Islet of Langerhans (tissue), 1 donor: Measurements from ENCODE around the gene DPYD.

Source experiments
- FAIRE-seq: peaks from one replicate; lab custom pipeline; 2011; peaks lifted over from hg19 to GRCh38; lab: Jason Lieb, UNC

DPYD gene

GRCh38 chr1:97524211-97524610, 396.6 kb downstream of the DPYD start:
- FAIRE-seq = no peak

GRCh38 chr1:97516588-97516987, 404.2 kb downstream of the DPYD start:
- FAIRE-seq = no peak

GRCh38 chr1:97508653-97509218, 412.1 kb downstream of the DPYD start:
- FAIRE-seq = no peak

- no peak for FAIRE-seq
These were observed 413.0 kb downstream of the DPYD start for GRCh38 chr1:97507863-97508262.

- FAIRE-seq = peak; percentile 56
These were observed 414.5 kb downstream of the DPYD start for GRCh38 chr1:97506368-97506767.

- peak; percentile 43 for FAIRE-seq
These were observed 415.0 kb downstream of the DPYD start for GRCh38 chr1:97505816-97506215.

DNA sequence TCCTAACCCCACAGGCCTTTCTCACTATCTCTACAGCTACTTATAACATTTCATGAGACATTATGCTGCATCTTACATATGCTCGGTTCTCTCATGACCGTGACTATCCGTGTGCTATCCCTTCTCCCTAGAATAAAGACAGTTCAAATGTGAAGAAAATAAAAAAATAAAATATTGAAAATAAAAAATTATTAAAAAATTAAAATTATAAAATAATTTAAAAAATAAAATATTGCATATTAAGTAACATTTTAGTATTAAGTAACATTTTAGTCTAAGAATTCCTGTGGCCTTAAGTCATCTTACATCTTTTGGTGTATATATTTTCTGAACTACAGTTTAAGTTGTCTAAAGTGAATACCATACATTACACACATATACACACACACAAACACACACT, 415.5 kb downstream of the DPYD start:
- no peak for FAIRE-seq

DNA sequence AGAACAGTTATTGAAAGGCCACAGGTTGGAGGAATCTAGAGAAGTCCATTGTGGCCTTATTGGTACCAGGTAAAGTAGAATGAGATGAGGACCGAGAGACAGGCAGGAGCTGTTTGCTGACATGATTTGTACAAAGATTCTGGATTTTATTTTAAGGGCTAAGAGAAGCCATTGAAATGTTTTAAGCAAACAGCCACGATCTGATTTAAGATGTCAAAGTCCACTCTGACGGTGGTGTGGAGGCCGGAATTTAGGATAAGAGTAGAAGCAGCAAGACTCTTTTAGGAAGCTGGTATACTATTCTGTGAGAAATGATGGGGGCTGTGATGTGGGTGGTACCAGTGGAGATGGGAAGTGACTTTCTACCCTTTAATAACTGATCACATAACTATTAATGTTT, 418.5 kb downstream of the DPYD start:
- FAIRE-seq = no peak

DNA sequence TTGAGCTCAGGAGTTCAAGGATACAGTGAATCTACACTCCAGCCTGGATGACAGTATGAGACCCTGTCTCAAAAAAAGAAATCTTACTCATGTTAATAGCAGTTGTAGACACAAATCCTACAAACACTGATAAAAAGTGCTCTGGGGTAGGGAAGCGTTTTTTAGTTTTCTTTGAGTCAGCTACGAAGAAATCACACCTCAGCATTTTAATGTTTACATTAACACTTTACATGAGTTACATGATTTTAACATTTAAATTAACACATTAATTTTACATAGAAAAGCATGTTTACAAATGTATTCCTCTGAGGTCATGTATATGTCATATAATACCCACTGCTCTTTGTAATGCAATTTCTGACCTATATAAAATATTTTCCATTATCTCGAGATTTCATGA, 419.2 kb downstream of the DPYD start:
- peak; percentile 21 for FAIRE-seq

DNA sequence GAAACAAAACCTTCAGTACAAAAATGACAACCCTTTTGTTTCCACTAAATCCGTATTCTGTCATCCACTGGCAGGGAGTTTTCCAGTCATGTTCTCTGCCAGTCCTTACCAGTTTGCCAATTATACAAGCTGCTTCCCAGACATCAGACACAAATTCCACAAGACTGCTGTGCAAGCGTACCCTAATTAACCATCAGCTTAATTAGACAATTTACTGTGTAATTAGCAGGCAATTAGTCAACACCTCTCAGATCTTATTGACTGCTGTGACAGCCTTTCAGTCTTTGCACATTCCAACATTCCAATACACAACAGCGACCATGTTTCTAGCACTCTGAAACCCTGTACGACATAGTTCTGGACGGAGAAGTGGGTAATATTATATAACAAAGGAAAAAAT, 420.1 kb downstream of the DPYD start:
- FAIRE-seq = no peak

GRCh38 chr1:97499667-97500066, 421.2 kb downstream of the DPYD start:
- no peak for FAIRE-seq

DNA sequence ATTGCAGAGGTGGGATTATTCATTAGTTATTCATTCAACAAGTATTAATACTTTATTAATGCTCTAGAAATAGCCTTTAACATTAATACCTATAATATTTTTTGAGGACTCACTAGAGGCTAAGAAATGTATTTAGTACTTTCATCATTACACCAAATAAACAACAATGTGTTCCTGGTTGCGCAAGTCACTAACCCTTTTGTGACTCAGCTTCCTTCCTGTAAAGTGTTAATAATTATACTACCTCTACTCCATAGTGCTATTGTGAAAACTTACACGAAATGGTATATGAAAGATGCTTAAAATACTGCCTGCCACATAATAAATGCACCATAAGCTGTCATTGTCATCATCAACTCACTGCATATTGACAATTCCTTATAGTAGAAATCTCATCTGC, 431.0 kb downstream of the DPYD start:
- no peak for FAIRE-seq

GRCh38 chr1:97488530-97488929, 432.3 kb downstream of the DPYD start:
- no peak for FAIRE-seq

GRCh38 chr1:97482022-97482421, 438.8 kb downstream of the DPYD start:
- no peak for FAIRE-seq

DNA sequence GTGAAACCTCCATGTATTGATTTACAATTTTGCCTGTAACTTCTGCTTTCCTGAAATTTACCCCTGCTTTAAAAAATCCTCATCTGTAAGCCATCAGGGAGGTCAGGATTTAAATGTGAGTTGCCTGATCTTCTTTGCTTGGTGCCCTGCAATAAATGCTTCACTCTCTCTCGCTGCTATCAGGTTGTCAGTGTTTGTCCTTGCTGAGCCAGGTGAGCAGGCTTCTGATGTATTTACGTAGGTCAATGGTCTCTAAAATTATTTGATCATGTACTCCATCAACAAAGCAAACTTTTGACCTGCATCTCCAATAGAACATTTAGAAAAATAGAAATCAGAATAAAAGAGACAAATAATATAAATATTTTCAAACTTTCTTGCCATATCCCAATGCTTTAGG, 453.4 kb downstream of the DPYD start:
- FAIRE-seq = no peak

GRCh38 chr1:97464305-97464704, 456.5 kb downstream of the DPYD start:
- no peak for FAIRE-seq

GRCh38 chr1:97461782-97462181, 459.1 kb downstream of the DPYD start:
- no peak for FAIRE-seq

DNA sequence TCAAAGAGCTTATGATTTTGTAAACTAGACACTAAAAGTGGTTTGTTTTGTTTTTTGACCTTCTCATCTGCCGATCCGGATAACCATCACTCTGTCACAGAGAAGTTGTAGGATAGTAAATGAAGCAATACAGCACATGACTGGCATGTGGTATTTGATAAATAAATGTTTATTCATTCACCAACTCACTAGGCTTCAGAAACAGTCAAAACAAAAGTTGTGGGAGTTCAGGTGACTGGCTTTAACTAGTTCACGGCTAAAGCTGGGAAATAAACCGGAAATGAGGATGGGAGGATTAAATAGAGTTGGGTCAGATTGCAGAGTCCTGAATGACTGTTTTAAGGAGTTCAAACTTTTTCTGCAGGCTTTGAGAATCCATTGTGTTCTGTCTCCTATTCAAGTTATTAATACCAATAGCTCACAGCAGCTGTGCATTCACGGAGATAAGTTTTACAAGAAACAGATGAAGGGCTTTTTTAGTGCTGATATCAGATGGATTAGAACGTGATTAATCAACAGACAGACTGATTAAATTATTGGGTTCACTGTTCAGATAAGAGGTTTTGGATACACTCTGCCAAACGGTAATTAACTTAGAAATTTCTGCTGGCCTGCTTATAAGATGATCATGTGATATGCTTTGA, 463.3 kb downstream of the DPYD start:
- no peak for FAIRE-seq

- FAIRE-seq = no peak
These were observed 468.9 kb downstream of the DPYD start for GRCh38 chr1:97451944-97452343.

DNA sequence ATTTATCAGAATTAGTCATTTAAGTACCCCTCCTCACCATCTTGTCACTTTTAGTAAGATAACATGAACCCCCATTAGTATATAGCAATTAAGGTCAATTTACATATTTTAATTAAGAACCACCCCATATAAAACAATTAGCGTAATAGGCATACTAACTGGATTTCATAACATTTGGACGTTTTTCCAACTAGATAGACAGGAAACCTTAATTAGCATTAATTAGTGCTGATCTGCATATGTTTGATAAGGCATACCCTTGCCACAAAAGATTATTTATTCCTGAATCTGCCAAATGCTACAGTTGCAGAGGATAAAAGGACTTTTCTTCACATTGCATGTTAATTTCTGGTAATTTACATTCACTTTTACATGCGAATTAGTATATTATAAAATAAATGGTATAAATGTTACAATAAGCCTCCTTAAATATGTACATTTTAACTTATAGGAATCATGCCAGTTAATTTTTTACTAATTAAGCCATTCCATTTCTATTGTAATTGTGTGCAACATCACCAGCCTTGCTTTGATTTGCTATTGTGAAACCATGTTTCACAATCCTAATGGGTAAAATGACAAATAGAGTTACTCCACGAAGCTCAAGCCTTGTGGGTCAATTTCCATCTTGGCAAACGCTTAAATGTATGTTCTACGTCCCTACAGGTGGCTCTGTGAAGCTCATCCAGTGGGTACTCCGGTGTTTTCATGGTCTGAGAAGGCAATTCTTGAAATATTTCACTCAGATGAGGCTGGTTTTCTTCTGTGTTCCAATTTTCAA, 469.6 kb downstream of the DPYD start:
- peak; percentile 21 for FAIRE-seq

DNA sequence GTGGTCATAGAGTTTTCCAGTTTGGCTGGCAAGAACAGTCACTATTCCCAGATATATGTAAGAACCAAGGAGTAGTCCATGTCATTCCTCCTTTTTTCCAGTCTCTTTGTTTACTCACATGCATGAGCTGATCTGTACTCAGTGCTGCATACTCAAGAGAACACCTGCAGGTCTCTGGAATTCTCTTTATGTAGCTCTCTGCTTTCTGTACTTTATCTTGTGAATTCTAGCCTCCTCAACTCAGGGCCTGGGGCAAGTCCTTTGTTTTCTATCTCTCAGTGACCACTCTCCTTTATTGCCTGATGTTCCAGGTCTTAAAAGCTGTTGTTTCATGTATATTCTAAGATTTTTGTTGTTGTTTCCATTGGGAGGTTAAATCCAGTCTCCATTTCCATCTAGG, 478.9 kb downstream of the DPYD start:
- FAIRE-seq = no peak

GRCh38 chr1:97433824-97434177, 487.0 kb downstream of the DPYD start:
- FAIRE-seq = no peak

DNA sequence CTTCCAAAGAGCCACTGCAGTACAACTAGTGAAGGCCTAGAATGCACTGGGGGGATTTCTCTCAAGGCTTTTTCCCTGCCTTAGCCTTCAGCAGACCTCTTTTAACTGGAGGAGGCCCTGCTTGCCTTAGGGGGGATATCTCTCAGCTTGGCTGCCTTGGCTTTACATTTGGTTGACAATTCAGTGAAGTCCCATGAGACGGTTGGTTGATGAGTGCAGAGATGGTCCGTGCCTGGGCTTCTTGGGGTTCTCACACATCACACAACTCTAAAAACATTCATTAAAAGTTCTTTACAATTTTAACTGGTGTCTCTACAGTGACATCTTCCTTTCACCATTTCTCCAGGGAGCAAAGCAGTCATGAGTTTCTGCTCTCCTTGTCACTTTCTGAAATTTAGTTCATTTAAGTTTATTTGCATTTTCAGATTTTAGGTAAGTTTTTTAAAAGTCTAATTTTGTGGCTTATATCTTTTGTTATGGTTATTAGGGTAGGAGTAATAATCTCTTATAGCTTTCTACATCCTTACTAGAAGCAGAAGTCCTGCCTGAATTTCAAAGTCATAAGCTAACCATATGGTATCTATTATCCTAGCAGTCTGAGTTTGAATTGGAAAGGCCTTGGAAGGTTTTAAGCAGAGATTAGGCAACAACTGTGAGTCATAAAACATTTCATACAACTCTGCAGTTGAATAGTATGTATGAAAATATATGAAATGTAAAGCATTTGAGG, 487.6 kb downstream of the DPYD start:
- FAIRE-seq = no peak
